Measurements from ENCODE around the gene TRAPPC8.

The TRAPPC8 gene, protein sequence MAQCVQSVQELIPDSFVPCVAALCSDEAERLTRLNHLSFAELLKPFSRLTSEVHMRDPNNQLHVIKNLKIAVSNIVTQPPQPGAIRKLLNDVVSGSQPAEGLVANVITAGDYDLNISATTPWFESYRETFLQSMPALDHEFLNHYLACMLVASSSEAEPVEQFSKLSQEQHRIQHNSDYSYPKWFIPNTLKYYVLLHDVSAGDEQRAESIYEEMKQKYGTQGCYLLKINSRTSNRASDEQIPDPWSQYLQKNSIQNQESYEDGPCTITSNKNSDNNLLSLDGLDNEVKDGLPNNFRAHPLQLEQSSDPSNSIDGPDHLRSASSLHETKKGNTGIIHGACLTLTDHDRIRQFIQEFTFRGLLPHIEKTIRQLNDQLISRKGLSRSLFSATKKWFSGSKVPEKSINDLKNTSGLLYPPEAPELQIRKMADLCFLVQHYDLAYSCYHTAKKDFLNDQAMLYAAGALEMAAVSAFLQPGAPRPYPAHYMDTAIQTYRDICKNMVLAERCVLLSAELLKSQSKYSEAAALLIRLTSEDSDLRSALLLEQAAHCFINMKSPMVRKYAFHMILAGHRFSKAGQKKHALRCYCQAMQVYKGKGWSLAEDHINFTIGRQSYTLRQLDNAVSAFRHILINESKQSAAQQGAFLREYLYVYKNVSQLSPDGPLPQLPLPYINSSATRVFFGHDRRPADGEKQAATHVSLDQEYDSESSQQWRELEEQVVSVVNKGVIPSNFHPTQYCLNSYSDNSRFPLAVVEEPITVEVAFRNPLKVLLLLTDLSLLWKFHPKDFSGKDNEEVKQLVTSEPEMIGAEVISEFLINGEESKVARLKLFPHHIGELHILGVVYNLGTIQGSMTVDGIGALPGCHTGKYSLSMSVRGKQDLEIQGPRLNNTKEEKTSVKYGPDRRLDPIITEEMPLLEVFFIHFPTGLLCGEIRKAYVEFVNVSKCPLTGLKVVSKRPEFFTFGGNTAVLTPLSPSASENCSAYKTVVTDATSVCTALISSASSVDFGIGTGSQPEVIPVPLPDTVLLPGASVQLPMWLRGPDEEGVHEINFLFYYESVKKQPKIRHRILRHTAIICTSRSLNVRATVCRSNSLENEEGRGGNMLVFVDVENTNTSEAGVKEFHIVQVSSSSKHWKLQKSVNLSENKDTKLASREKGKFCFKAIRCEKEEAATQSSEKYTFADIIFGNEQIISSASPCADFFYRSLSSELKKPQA (N-terminal part only)

DNA sequence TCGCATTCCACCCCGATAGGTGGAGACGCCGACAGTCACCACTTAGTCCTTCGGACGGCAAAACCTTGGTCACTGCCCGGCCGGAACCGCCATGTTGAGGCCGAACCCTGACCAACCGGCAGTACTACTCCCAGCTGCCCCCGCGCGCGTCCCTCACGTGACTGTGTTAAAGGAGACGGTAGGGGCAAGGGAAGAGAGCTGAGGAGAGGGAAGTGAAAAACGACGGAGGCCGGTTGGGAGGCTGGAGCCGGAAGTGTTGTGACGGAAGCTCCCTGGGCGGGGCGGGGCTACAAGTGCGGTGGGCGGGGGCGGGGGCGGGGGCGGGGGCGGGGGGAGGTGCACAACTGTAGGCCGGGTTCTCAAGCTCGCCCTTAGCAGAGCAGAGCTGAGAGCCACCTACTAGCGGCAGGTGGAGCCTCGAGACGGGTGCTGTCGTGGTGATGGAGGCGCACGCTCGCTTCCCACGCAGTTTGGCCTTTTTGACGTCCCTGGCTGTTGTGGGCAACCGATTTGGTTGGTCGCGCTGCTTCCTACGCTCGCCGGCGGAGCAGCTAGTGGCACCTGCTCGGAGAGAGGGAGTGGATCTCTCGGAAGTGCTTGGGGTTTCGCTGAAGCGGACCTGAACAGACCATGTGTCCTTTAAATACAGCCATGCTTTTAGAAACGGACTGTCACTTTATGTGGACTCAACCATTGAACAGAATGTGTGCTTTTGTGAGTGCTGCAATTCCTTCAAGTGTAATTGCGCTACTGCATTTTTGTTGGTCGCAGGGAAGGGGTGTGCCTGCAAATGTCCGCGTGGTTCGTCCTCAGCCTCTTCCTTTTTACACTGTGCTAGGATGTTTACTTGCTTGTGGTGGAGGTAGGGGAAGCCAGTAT, at the start of gene TRAPPC8:
TRAPPC8 (minus strand) TSS at position 130 of the 879 bp plus-strand sequence. CDS start 364 bp downstream, outside the sequence.
- peaks cover 3% of the 10 kb centered on the region for H3K9me3 ChIP-seq (ENCODE audit: severe bottlenecking)
- TF ChIP-seq, protein P1, sequence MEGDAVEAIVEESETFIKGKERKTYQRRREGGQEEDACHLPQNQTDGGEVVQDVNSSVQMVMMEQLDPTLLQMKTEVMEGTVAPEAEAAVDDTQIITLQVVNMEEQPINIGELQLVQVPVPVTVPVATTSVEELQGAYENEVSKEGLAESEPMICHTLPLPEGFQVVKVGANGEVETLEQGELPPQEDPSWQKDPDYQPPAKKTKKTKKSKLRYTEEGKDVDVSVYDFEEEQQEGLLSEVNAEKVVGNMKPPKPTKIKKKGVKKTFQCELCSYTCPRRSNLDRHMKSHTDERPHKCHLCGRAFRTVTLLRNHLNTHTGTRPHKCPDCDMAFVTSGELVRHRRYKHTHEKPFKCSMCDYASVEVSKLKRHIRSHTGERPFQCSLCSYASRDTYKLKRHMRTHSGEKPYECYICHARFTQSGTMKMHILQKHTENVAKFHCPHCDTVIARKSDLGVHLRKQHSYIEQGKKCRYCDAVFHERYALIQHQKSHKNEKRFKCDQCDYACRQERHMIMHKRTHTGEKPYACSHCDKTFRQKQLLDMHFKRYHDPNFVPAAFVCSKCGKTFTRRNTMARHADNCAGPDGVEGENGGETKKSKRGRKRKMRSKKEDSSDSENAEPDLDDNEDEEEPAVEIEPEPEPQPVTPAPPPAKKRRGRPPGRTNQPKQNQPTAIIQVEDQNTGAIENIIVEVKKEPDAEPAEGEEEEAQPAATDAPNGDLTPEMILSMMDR (IDR thresholded peaks at IDR 0.05; ENCODE audit: low read depth, low read length) = peak; percentile 59
- DNase-seq = peak; percentile 98
- H3K36me3 ChIP-seq = peaks cover 8% of the 10 kb centered on the region; the same call in 1 of the 2 replicates
- peak within 1 kb of the TSS; percentile 94 for H3K27ac ChIP-seq
- H3K27me3 ChIP-seq (ENCODE audit: insufficient read depth, low read depth, severe bottlenecking) = no peaks in the 10 kb centered on the region
- peak within 1 kb of the TSS; percentile 98 for H3K4me3 ChIP-seq (ENCODE audit: low read depth, low read length)

DNA sequence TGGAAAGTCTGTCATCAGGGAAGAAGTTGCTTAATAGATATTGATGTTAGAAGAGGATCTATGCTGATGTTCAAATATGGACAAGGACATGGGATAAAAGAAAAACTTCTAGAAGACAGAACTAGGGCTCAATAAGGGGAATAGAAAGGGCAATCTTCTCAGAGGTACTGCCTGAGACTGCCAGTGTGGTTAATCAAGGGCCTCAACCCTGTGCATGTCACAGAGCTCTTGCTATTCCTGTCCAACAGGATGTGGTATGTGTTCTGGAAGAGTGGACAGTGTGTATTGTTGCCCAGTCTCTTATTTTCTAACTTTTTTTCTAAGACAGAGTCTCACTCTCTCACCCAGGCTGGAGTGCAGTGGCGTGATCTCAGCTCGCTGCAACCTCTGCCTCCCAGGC, 47.9 kb upstream of the TRAPPC8 start:
- no peaks in the 10 kb centered on the region for H3K9me3 ChIP-seq (ENCODE audit: severe bottlenecking)
- no peak overlapping the region for H3K27ac ChIP-seq
- DNase-seq = no peak
- H3K27me3 ChIP-seq (ENCODE audit: insufficient read depth, low read depth, severe bottlenecking) = no peaks in the 10 kb centered on the region
- no peaks in the 10 kb centered on the region for H3K36me3 ChIP-seq
- TF ChIP-seq, protein P1 (IDR thresholded peaks at IDR 0.05; ENCODE audit: low read depth, low read length) = no peak
- no peak overlapping the region for H3K4me3 ChIP-seq (ENCODE audit: low read depth, low read length)

DNA sequence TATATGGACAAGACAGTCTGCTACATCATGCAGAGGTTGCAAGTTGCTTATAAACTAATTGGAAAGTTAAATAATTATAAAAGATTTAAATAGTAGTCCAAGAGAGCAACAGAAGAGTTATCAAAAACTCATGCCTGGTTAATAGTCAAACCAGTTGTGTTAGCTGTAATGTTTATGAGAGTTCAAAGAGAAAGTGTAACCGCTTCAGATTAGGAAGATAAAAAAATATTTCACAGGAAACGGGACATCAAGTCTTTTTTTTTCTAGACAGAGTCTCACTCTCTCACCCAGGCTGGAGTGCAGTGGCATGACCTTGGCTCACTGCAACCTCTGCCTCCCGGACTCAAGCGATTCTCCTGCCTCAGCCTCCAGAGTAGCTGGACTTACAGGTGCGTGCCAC, 41.0 kb upstream of the TRAPPC8 start:
- no peak for DNase-seq
- no peaks in the 10 kb centered on the region for H3K27me3 ChIP-seq (ENCODE audit: insufficient read depth, low read depth, severe bottlenecking)
- no peak overlapping the region for H3K4me3 ChIP-seq (ENCODE audit: low read depth, low read length)
- TF ChIP-seq, protein P1 (IDR thresholded peaks at IDR 0.05; ENCODE audit: low read depth, low read length) = no peak
- H3K27ac ChIP-seq = no peak overlapping the region
- no peaks in the 10 kb centered on the region for H3K36me3 ChIP-seq
- peaks cover under 1% of the 10 kb centered on the region for H3K9me3 ChIP-seq (ENCODE audit: severe bottlenecking)

DNA sequence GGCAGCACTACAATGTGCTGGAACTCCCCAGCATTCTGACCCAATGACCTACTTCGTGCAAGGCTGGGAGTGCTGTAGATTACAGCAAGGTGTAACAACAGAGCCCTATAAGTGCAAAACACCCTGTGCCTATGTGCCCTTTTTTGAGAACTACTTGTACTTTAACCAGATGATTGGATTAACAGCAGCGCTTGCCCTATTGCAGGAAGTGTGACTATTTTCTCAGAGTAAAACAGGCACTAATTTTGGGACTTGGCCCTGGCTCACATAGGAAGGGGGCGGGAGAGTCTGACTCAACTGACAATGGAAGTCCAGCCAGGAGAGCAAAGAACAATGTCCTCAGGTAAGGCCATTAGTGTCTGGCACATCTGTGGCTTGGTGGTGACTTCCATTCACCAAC, 40.1 kb upstream of the TRAPPC8 start:
- Histone ChIP-seq H3K9me3 (ENCODE audit: severe bottlenecking) (peaks cover 8% of the 10 kb centered on the region), H3K27ac (no peak overlapping the region), H3K36me3 (no peaks in the 10 kb centered on the region), H3K27me3 (ENCODE audit: insufficient read depth, low read depth, severe bottlenecking) (no peaks in the 10 kb centered on the region), H3K4me3 (ENCODE audit: low read depth, low read length) (no peak overlapping the region)
- TF ChIP-seq, protein P1 (IDR thresholded peaks at IDR 0.05; ENCODE audit: low read depth, low read length) = no peak
- DNase-seq = no peak

DNA sequence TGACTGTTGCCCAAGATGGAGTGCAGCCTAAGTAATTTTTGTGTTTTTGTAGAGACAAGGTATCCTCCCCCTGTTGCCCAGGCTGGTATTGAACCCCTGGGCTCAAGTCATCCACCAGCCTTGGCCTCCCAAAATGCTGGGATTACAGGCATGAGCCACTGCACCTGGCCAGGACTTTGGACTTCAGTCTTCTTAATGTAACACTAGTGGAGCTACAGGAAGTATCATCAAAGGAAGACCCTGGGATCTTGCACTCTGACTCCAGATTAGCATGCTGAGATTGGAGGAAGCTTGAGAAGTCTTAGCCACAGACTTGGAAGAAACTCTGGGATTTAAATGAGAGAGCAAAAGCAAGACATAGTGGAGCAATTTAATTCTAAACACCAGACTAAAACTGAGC, 37.9 kb upstream of the TRAPPC8 start:
- TF ChIP-seq, protein P1 (IDR thresholded peaks at IDR 0.05; ENCODE audit: low read depth, low read length) = no peak
- Histone ChIP-seq H3K36me3 (no peaks in the 10 kb centered on the region), H3K27me3 (ENCODE audit: insufficient read depth, low read depth, severe bottlenecking) (peaks cover 4% of the 10 kb centered on the region), H3K27ac (no peak overlapping the region), H3K4me3 (ENCODE audit: low read depth, low read length) (no peak overlapping the region), H3K9me3 (ENCODE audit: severe bottlenecking) (peaks cover 8% of the 10 kb centered on the region)
- DNase-seq = no peak
